ENCODE results near the gene C12orf50.

C12orf50 gene

GRCh38 chr12:88029093-88029665, at the start of gene C12orf50:
Gene C12orf50 (minus strand): TSS chr12:88029401. CDS start chr12:88026962, 2,439 bp downstream.
- no peak for TF ChIP-seq ZFX (IDR thresholded peaks at IDR 0.05; ENCODE audit: borderline replicate concordance)
- no peak for TF ChIP-seq CTCF (IDR thresholded peaks at IDR 0.05)
- no peak within 1 kb of the TSS for H3K27ac ChIP-seq

GRCh38 chr12:88067301-88067700, 38.1 kb upstream of the C12orf50 start:
- no peak overlapping the region for H3K27ac ChIP-seq
- TF ChIP-seq ZFX (IDR thresholded peaks at IDR 0.05; ENCODE audit: borderline replicate concordance) (no peak), CTCF (IDR thresholded peaks at IDR 0.05) (no peak)

- no peak overlapping the region for H3K27ac ChIP-seq
- TF ChIP-seq CTCF (IDR thresholded peaks at IDR 0.05) (no peak), ZFX (IDR thresholded peaks at IDR 0.05; ENCODE audit: borderline replicate concordance) (no peak)
Observed at GRCh38 chr12:88063375-88063774, 34.2 kb upstream of the C12orf50 start.

GRCh38 chr12:88062474-88062873, 33.3 kb upstream of the C12orf50 start:
- no peak overlapping the region for H3K27ac ChIP-seq
- no peak for TF ChIP-seq CTCF (IDR thresholded peaks at IDR 0.05)
- TF ChIP-seq ZFX (IDR thresholded peaks at IDR 0.05; ENCODE audit: borderline replicate concordance) = no peak

- H3K27ac ChIP-seq = no peak overlapping the region
- TF ChIP-seq CTCF (IDR thresholded peaks at IDR 0.05) = no peak
- no peak for TF ChIP-seq ZFX (IDR thresholded peaks at IDR 0.05; ENCODE audit: borderline replicate concordance)
Observed at GRCh38 chr12:88058719-88059077, 29.5 kb upstream of the C12orf50 start.

GRCh38 chr12:88057994-88058718, 29.0 kb upstream of the C12orf50 start:
- no peak for TF ChIP-seq ZFX (IDR thresholded peaks at IDR 0.05; ENCODE audit: borderline replicate concordance)
- TF ChIP-seq CTCF (IDR thresholded peaks at IDR 0.05) = no peak

GRCh38 chr12:88056571-88056970, 27.4 kb upstream of the C12orf50 start:
- H3K27ac ChIP-seq = no peak overlapping the region
- no peak for TF ChIP-seq ZFX (IDR thresholded peaks at IDR 0.05; ENCODE audit: borderline replicate concordance)
- TF ChIP-seq CTCF (IDR thresholded peaks at IDR 0.05) = no peak

More at GRCh38 chr12:88057994-88058718, 29.0 kb upstream of the C12orf50 start:
- no peak overlapping the region for H3K27ac ChIP-seq
